ENCODE measurements around the gene CLSTN3.

DNA sequence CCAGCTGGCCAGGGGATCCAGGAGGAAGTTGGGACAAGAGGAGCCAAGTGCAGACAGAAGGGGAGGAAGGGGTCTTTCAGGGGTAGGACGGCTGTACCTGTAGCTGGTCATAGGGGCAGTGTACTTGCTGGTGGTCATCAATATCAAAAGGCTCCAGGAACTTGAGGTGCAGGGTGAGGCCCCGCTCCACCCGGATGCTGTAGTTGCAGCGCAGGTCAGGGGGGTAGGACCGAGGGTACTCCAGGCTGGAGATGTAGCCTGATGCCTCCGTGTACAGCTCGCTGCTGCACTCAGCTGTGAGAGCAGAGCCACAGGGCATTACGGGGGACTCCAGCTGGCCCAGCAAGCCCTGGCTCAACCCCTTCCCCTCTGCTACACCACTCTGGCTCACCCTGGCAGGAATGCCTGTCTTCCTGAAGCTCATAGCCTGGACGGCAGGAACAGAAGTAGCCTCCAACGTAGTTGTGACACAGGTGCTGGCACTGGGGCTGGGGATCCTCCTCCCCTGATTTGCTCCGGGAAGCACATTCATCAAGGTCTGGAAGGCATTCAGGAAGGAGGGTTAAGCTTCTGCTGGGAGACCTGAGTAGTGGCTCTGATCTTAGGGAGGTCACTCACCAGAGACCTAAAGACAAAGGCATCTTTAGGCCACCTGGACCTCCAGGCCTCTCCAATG, 40.8 kb upstream of the CLSTN3 start:
- TF ChIP-seq, protein P1, sequence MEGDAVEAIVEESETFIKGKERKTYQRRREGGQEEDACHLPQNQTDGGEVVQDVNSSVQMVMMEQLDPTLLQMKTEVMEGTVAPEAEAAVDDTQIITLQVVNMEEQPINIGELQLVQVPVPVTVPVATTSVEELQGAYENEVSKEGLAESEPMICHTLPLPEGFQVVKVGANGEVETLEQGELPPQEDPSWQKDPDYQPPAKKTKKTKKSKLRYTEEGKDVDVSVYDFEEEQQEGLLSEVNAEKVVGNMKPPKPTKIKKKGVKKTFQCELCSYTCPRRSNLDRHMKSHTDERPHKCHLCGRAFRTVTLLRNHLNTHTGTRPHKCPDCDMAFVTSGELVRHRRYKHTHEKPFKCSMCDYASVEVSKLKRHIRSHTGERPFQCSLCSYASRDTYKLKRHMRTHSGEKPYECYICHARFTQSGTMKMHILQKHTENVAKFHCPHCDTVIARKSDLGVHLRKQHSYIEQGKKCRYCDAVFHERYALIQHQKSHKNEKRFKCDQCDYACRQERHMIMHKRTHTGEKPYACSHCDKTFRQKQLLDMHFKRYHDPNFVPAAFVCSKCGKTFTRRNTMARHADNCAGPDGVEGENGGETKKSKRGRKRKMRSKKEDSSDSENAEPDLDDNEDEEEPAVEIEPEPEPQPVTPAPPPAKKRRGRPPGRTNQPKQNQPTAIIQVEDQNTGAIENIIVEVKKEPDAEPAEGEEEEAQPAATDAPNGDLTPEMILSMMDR (conservative IDR thresholded peaks at IDR 0.05), result no peak
- no peak for TF ChIP-seq EZH2 (IDR thresholded peaks at IDR 0.05; ENCODE audit: low read depth)
